Effector memory CD8-positive, alpha-beta T cell (primary cell): ENCODE data around the gene TNFRSF18.

Source experiments
- ATAC-seq: fragments of 150-1000 bp; cut with Tn5 transposase; replicated peaks from 2 replicates; pipeline ENCODE4 v1.10.0; 2021; ENCODE audit warnings: mild to moderate bottlenecking, moderate library complexity
- DNase-seq, 3 experiments: peaks; one replicate each; pipeline ENCODE4 v3.0.0; 2021
- H3K27ac Mint-ChIP-seq, 2 donors: one replicate each; pipeline ENCODE4 v1.8.0; 2022; ENCODE audit warnings: mild to moderate bottlenecking in 2 of 2, mixed read lengths in 2 of 2, moderate library complexity in 2 of 2
- H3K27me3 Mint-ChIP-seq, 2 donors: one replicate each; pipeline ENCODE4 v1.8.0; 2022; ENCODE audit warnings: mixed read lengths in 2 of 2
- H3K36me3 Mint-ChIP-seq: one replicate; pipeline ENCODE4 v1.8.0; 2022; ENCODE audit warnings: mild to moderate bottlenecking, moderate library complexity, mixed read lengths; ENCODE audit not compliant: insufficient read depth
- H3K4me1 Mint-ChIP-seq, 2 donors: one replicate each; pipeline ENCODE4 v1.8.0; 2022; ENCODE audit warnings: low read depth in 2 of 2, mixed read lengths in 2 of 2
- H3K4me3 Mint-ChIP-seq, 2 donors: one replicate each; pipeline ENCODE4 v1.8.0; 2022; ENCODE audit warnings: mild to moderate bottlenecking in 2 of 2, mixed read lengths in 2 of 2, moderate library complexity in 2 of 2
- H3K9me3 Mint-ChIP-seq, 2 donors: one replicate each; pipeline ENCODE4 v1.8.0; 2022; ENCODE audit warnings: mixed read lengths in 2 of 2

Gene TNFRSF18

GRCh38 chr1:1245178-1245816, 38.9 kb upstream of the TNFRSF18 start:
- H3K9me3 Mint-ChIP-seq, result no peaks in the 10 kb centered on the region
- no peak overlapping the region for H3K4me3 Mint-ChIP-seq
- no peak for ATAC-seq
- H3K4me1 Mint-ChIP-seq, result peaks cover 0 to 2% of the 10 kb centered on the region in 2 donors
- DNase-seq, result no peak
- H3K36me3 Mint-ChIP-seq, result no peaks in the 10 kb centered on the region
- H3K27ac Mint-ChIP-seq, result no peak overlapping the region
- H3K27me3 Mint-ChIP-seq, result no peaks in the 10 kb centered on the region

- Mint-ChIP-seq H3K27me3 (no peaks in the 10 kb centered on the region), H3K4me3 (no peak overlapping the region), H3K27ac (no peak overlapping the region), H3K4me1 (no peaks in the 10 kb centered on the region), H3K36me3 (no peaks in the 10 kb centered on the region), H3K9me3 (no peaks in the 10 kb centered on the region)
- no peak for ATAC-seq
- no peak for DNase-seq
These were observed 37.9 kb upstream of the TNFRSF18 start for GRCh38 chr1:1244192-1244811.

- H3K27me3 Mint-ChIP-seq, result no peaks in the 10 kb centered on the region
- no peaks in the 10 kb centered on the region for H3K36me3 Mint-ChIP-seq
- no peak overlapping the region for H3K4me3 Mint-ChIP-seq
- no peaks in the 10 kb centered on the region for H3K4me1 Mint-ChIP-seq
- ATAC-seq, result no peak
- no peaks in the 10 kb centered on the region for H3K9me3 Mint-ChIP-seq
- H3K27ac Mint-ChIP-seq, result no peak overlapping the region
- DNase-seq, result no peak
These were observed 37.4 kb upstream of the TNFRSF18 start for GRCh38 chr1:1243807-1244191.

- Mint-ChIP-seq H3K36me3 (no peaks in the 10 kb centered on the region), H3K27ac (no peak overlapping the region), H3K4me3 (no peak overlapping the region), H3K4me1 (no peaks in the 10 kb centered on the region), H3K9me3 (no peaks in the 10 kb centered on the region), H3K27me3 (no peaks in the 10 kb centered on the region)
- DNase-seq (no peak), ATAC-seq (no peak)
These were observed 36.9 kb upstream of the TNFRSF18 start for GRCh38 chr1:1243266-1243660.

GRCh38 chr1:1242461-1243265, 36.3 kb upstream of the TNFRSF18 start:
- Mint-ChIP-seq H3K4me1 (no peaks in the 10 kb centered on the region), H3K9me3 (no peaks in the 10 kb centered on the region), H3K4me3 (no peak overlapping the region), H3K27me3 (no peaks in the 10 kb centered on the region), H3K36me3 (no peaks in the 10 kb centered on the region), H3K27ac (no peak overlapping the region)
- ATAC-seq (no peak), DNase-seq (no peak)

GRCh38 chr1:1241588-1242219, 35.3 kb upstream of the TNFRSF18 start:
- Mint-ChIP-seq H3K4me3 (no peak overlapping the region), H3K36me3 (no peaks in the 10 kb centered on the region), H3K9me3 (no peaks in the 10 kb centered on the region), H3K27me3 (no peaks in the 10 kb centered on the region), H3K4me1 (no peaks in the 10 kb centered on the region), H3K27ac (no peak overlapping the region)
- DNase-seq, result no peak
- no peak for ATAC-seq

GRCh38 chr1:1240822-1241587, 34.6 kb upstream of the TNFRSF18 start:
- Mint-ChIP-seq H3K9me3 (no peaks in the 10 kb centered on the region), H3K4me3 (no peak overlapping the region), H3K27me3 (no peaks in the 10 kb centered on the region), H3K36me3 (no peaks in the 10 kb centered on the region), H3K27ac (no peak overlapping the region), H3K4me1 (no peaks in the 10 kb centered on the region)
- ATAC-seq (no peak), DNase-seq (no peak)

- no peak for DNase-seq
- H3K36me3 Mint-ChIP-seq, result no peaks in the 10 kb centered on the region
- no peak overlapping the region for H3K27ac Mint-ChIP-seq
- no peak overlapping the region for H3K4me3 Mint-ChIP-seq
- ATAC-seq, result no peak
- no peaks in the 10 kb centered on the region for H3K9me3 Mint-ChIP-seq
- H3K4me1 Mint-ChIP-seq, result no peaks in the 10 kb centered on the region
- H3K27me3 Mint-ChIP-seq, result no peaks in the 10 kb centered on the region
These were observed 33.9 kb upstream of the TNFRSF18 start for GRCh38 chr1:1240348-1240732.

- no peaks in the 10 kb centered on the region for H3K27me3 Mint-ChIP-seq
- no peaks in the 10 kb centered on the region for H3K9me3 Mint-ChIP-seq
- H3K4me3 Mint-ChIP-seq, result no peak overlapping the region
- DNase-seq, result no peak
- no peaks in the 10 kb centered on the region for H3K36me3 Mint-ChIP-seq
- no peaks in the 10 kb centered on the region for H3K4me1 Mint-ChIP-seq
- ATAC-seq, result no peak
- H3K27ac Mint-ChIP-seq, result no peak overlapping the region
These were observed 33.4 kb upstream of the TNFRSF18 start for GRCh38 chr1:1239614-1240347.

GRCh38 chr1:1239227-1239613, 32.8 kb upstream of the TNFRSF18 start:
- ATAC-seq (no peak), DNase-seq (no peak)
- peaks cover 4% of the 10 kb centered on the region in 2 donors for H3K4me1 Mint-ChIP-seq
- H3K36me3 Mint-ChIP-seq, result peaks cover under 1% of the 10 kb centered on the region
- no peak overlapping the region for H3K4me3 Mint-ChIP-seq
- no peaks in the 10 kb centered on the region for H3K9me3 Mint-ChIP-seq
- no peak overlapping the region for H3K27ac Mint-ChIP-seq
- no peaks in the 10 kb centered on the region for H3K27me3 Mint-ChIP-seq

GRCh38 chr1:1238702-1239178, 32.3 kb upstream of the TNFRSF18 start:
- H3K27ac Mint-ChIP-seq, result no peak overlapping the region
- H3K36me3 Mint-ChIP-seq, result peaks cover 3% of the 10 kb centered on the region
- H3K4me1 Mint-ChIP-seq, result peaks cover 7% of the 10 kb centered on the region in 2 donors
- no peak overlapping the region for H3K4me3 Mint-ChIP-seq
- ATAC-seq, result no peak
- H3K9me3 Mint-ChIP-seq, result no peaks in the 10 kb centered on the region
- no peak for DNase-seq
- H3K27me3 Mint-ChIP-seq, result no peaks in the 10 kb centered on the region

GRCh38 chr1:1237874-1238701, 31.7 kb upstream of the TNFRSF18 start:
- Mint-ChIP-seq H3K4me3 (no peak overlapping the region), H3K9me3 (no peaks in the 10 kb centered on the region), H3K27ac (no peak overlapping the region), H3K36me3 (peaks cover 3% of the 10 kb centered on the region), H3K27me3 (no peaks in the 10 kb centered on the region), H3K4me1 (peaks cover 11% of the 10 kb centered on the region in 2 donors)
- ATAC-seq (no peak), DNase-seq (no peak)
